ENCODE measurements around the gene SPZ1.
"Not testable (repeated sequence)": the region's sequence is repeated elsewhere in the genome, so short reads cannot be mapped to it uniquely, and the experiment has no call there.

The SPZ1 gene

GRCh38 chr5:80346055-80346454, 26.3 kb downstream of the SPZ1 start:
- no peak overlapping the region for H3K27ac ChIP-seq (replicated peaks)
- H3K4me3 ChIP-seq (replicated peaks; ENCODE audit: insufficient read depth, low read length) = no peak overlapping the region
- no peaks in the 10 kb centered on the region for H3K27me3 ChIP-seq (ENCODE audit: insufficient read depth, poor library complexity, severe bottlenecking)
- DNase-seq (ENCODE audit: low read depth in 1 of 2, low spot score in 1 of 2) = peak in 1 of 2 experiments; percentile 24
- TF ChIP-seq GABPA (IDR thresholded peaks at IDR 0.05; ENCODE audit: low read depth) (no peak), CTCF (IDR thresholded peaks at IDR 0.05; ENCODE audit: insufficient read depth, low read length) (peak; percentile 11)

- Histone ChIP-seq H3K4me3 (replicated peaks; ENCODE audit: insufficient read depth, low read length) (no peak overlapping the region), H3K27ac (replicated peaks) (no peak overlapping the region), H3K27me3 (ENCODE audit: insufficient read depth, poor library complexity, severe bottlenecking) (no peaks in the 10 kb centered on the region)
- no peak for TF ChIP-seq CTCF (IDR thresholded peaks at IDR 0.05; ENCODE audit: insufficient read depth, low read length)
- no peak for TF ChIP-seq SPI1 (IDR thresholded peaks at IDR 0.05; ENCODE audit: borderline replicate concordance, low read depth)
- TF ChIP-seq REST (IDR thresholded peaks at IDR 0.05; ENCODE audit: insufficient replicate concordance, low read depth) = no peak
- no peak for TF ChIP-seq GABPA (IDR thresholded peaks at IDR 0.05; ENCODE audit: low read depth)
- no peak for TF ChIP-seq POLR2AphosphoS5 (IDR thresholded peaks at IDR 0.05; ENCODE audit: low read depth)
- DNase-seq (ENCODE audit: low read depth in 1 of 2, low spot score in 1 of 2) = no peak
Observed at GRCh38 chr5:80348171-80348570, 28.4 kb downstream of the SPZ1 start.

- DNase-seq (ENCODE audit: low read depth in 1 of 2, low spot score in 1 of 2); H3K4me3 ChIP-seq (replicated peaks; ENCODE audit: insufficient read depth, low read length); H3K27ac ChIP-seq (replicated peaks); H3K27me3 ChIP-seq (ENCODE audit: insufficient read depth, poor library complexity, severe bottlenecking): not testable (repeated sequence)
Observed at GRCh38 chr5:80351019-80351418, 31.2 kb downstream of the SPZ1 start.

- Histone ChIP-seq H3K27ac (replicated peaks) (no peak overlapping the region; the same call in 1 of the 2 replicates), H3K4me3 (replicated peaks; ENCODE audit: insufficient read depth, low read length) (no peak overlapping the region), H3K27me3 (ENCODE audit: insufficient read depth, poor library complexity, severe bottlenecking) (no peaks in the 10 kb centered on the region)
- TF ChIP-seq CTCF (IDR thresholded peaks at IDR 0.05; ENCODE audit: insufficient read depth, low read length) = no peak
- peak; percentile 55; the same call in 1 of the 2 replicates for TF ChIP-seq SPI1 (IDR thresholded peaks at IDR 0.05; ENCODE audit: borderline replicate concordance, low read depth)
- TF ChIP-seq POLR2AphosphoS5 (IDR thresholded peaks at IDR 0.05; ENCODE audit: low read depth) = no peak
- peak in 1 of 2 experiments; percentile 14 for DNase-seq (ENCODE audit: low read depth in 1 of 2, low spot score in 1 of 2)
Observed at GRCh38 chr5:80355686-80356085, 35.9 kb downstream of the SPZ1 start.

- no peak overlapping the region for H3K4me3 ChIP-seq (replicated peaks; ENCODE audit: insufficient read depth, low read length)
- DNase-seq (ENCODE audit: low read depth in 1 of 2, low spot score in 1 of 2) = no peak
- no peaks in the 10 kb centered on the region for H3K27me3 ChIP-seq (ENCODE audit: insufficient read depth, poor library complexity, severe bottlenecking)
- TF ChIP-seq SPI1 (IDR thresholded peaks at IDR 0.05; ENCODE audit: borderline replicate concordance, low read depth) (no peak), REST (IDR thresholded peaks at IDR 0.05; ENCODE audit: insufficient replicate concordance, low read depth) (no peak), POLR2AphosphoS5 (IDR thresholded peaks at IDR 0.05; ENCODE audit: low read depth) (no peak), GABPA (IDR thresholded peaks at IDR 0.05; ENCODE audit: low read depth) (no peak), CTCF (IDR thresholded peaks at IDR 0.05; ENCODE audit: insufficient read depth, low read length) (no peak)
- H3K27ac ChIP-seq (replicated peaks) = no peak overlapping the region
Observed at GRCh38 chr5:80357671-80358070, 37.9 kb downstream of the SPZ1 start.
